Endothelial cell of umbilical vein (primary cell): ENCODE measurements around the gene KIAA1217.

Source experiments
- EZH2 ChIP-seq: IDR thresholded peaks from 2 replicates; pipeline ENCODE4 v1.6.1; 2012; ENCODE audit warnings: borderline replicate concordance, low read depth, mild to moderate bottlenecking, moderate library complexity, low read length, inconsistent platforms; ENCODE audit not compliant: severe bottlenecking
- JUN ChIP-seq: IDR thresholded peaks from 2 replicates; pipeline ENCODE4 v1.6.1; 2011; ENCODE audit warnings: borderline replicate concordance, low read depth; ENCODE audit not compliant: insufficient read length, insufficient read depth
- MAX ChIP-seq: IDR thresholded peaks from 2 replicates; pipeline ENCODE4 v1.6.1; 2011; ENCODE audit not compliant: insufficient read depth, insufficient read length
- POLR2A ChIP-seq: IDR thresholded peaks from 2 replicates; pipeline ENCODE4 v1.6.1; 2012; ENCODE audit warnings: low read depth, mild to moderate bottlenecking, control low read depth, low read length
- POLR2AphosphoS5 ChIP-seq: IDR thresholded peaks from 2 replicates; pipeline ENCODE4 v1.6.1; 2012; ENCODE audit warnings: low read depth, mild to moderate bottlenecking, control low read depth, low read length, moderate library complexity; ENCODE audit not compliant: insufficient read depth
- TF ChIP-seq, protein P1 (sequence below), 2 donors: IDR thresholded peaks; 1 replicate in 1 of 2; 2 replicates in 1 of 2; pipeline ENCODE4 v1.5.1; 2011; ENCODE audit warnings: low read length in 2 of 2, mild to moderate bottlenecking in 2 of 2, moderate library complexity in 2 of 2, control low read depth in 1 of 2, inconsistent platforms in 1 of 2, low read depth in 1 of 2; ENCODE audit not compliant: insufficient read depth in 1 of 2; ENCODE audit errors: extremely low read depth in 1 of 2

GRCh38 chr10:24469993-24470392 is 261.1 kb downstream of the KIAA1217 start:
- no peak for TF ChIP-seq POLR2AphosphoS5
- TF ChIP-seq, protein P1, sequence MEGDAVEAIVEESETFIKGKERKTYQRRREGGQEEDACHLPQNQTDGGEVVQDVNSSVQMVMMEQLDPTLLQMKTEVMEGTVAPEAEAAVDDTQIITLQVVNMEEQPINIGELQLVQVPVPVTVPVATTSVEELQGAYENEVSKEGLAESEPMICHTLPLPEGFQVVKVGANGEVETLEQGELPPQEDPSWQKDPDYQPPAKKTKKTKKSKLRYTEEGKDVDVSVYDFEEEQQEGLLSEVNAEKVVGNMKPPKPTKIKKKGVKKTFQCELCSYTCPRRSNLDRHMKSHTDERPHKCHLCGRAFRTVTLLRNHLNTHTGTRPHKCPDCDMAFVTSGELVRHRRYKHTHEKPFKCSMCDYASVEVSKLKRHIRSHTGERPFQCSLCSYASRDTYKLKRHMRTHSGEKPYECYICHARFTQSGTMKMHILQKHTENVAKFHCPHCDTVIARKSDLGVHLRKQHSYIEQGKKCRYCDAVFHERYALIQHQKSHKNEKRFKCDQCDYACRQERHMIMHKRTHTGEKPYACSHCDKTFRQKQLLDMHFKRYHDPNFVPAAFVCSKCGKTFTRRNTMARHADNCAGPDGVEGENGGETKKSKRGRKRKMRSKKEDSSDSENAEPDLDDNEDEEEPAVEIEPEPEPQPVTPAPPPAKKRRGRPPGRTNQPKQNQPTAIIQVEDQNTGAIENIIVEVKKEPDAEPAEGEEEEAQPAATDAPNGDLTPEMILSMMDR (IDR thresholded peaks at IDR 0.05; ENCODE audit: extremely low read depth in 1 of 2, insufficient read depth in 1 of 2, low read depth in 1 of 2, low read length in 2 of 2), result no peak
- no peak for TF ChIP-seq EZH2
- no peak for TF ChIP-seq POLR2A
- TF ChIP-seq JUN, result no peak
- TF ChIP-seq MAX, result no peak
